ENCODE measurements around the gene BORCS8.

DNA sequence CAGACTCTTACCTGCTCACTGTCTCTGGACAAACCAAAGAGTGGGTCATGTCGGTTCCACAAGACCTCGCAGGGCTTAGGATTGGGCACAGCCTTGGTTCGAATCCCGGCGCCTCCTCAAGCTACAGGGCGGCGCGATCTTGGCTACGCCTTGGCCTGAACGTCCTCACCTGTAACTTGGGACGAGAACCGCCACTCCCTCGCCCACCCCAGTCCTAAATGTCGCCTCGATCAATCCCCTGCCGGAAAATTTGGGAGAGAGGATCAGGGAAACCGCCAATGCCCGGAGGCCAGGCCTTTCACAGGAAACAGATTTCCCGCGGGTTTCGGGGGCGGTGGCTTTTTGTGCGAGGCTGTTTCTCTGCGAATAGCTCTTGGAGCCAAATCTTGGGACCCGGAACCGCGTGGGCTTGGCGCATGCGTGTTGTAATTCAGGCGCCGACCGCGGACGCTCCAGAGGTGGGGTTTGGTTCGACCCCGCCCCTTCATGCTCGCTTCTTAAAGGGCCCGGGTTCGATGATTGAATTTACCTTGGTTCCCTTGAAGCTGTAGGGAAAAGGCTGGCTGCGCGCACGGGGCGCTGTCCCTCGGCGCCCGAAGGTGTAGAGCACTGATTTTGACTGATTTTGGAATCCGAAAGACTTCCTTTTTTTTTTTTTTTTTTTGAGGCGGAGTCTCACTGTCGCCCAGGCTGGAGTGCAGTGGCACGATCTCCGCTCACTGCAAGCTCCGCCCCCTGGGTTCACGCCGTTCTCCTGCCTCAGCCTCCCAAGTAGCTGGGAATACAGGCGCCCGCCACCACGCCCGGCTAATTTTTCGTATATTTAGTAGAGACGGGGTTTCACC, 11.3 kb upstream of the BORCS8 start, which contains the start of gene NR2C2AP:
- TF ChIP-seq, protein P1, sequence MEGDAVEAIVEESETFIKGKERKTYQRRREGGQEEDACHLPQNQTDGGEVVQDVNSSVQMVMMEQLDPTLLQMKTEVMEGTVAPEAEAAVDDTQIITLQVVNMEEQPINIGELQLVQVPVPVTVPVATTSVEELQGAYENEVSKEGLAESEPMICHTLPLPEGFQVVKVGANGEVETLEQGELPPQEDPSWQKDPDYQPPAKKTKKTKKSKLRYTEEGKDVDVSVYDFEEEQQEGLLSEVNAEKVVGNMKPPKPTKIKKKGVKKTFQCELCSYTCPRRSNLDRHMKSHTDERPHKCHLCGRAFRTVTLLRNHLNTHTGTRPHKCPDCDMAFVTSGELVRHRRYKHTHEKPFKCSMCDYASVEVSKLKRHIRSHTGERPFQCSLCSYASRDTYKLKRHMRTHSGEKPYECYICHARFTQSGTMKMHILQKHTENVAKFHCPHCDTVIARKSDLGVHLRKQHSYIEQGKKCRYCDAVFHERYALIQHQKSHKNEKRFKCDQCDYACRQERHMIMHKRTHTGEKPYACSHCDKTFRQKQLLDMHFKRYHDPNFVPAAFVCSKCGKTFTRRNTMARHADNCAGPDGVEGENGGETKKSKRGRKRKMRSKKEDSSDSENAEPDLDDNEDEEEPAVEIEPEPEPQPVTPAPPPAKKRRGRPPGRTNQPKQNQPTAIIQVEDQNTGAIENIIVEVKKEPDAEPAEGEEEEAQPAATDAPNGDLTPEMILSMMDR (IDR thresholded peaks at IDR 0.05) = no peak
- TF ChIP-seq POLR2A (IDR thresholded peaks at IDR 0.05) = no peak
